Activated T-helper 2 cell treated with anti-CD3 and anti-CD28 coated beads, Interferon-gamma antibody, Interleukin-2, Interleukin-4, amounts not matched to agents 10 μg/mL and 5 μg/mL and 100 μg/mL, durations not matched to agents 14 hours and 24 hours and 36 hours (primary cell): ENCODE data around the gene SKIC3. TPM values are rescaled to one million over a fixed set of nuclear protein-coding genes. Genes with fewer than 3 reads are reported as not detected.
A peak's percentile ranks its signal among the peaks of the same experiment; 100 is the strongest.

ENCODE experiments used
- DNase-seq: peaks from one replicate; pipeline ENCODE4 v3.0.0; 2021; ENCODE audit warnings: low spot score
- H3K27ac Mint-ChIP-seq: one replicate; pipeline ENCODE4 v1.8.0; 2021; ENCODE audit warnings: mixed read lengths
- H3K27me3 Mint-ChIP-seq: one replicate; pipeline ENCODE4 v1.8.0; 2021; ENCODE audit warnings: low read depth, mixed read lengths
- H3K36me3 Mint-ChIP-seq: one replicate; pipeline ENCODE4 v1.8.0; 2021; ENCODE audit warnings: low read depth, mixed read lengths
- H3K4me1 Mint-ChIP-seq: one replicate; pipeline ENCODE4 v1.8.0; 2021; ENCODE audit warnings: low read depth, mixed read lengths
- H3K4me3 Mint-ChIP-seq: one replicate; pipeline ENCODE4 v1.8.0; 2021; ENCODE audit warnings: low read depth, mild to moderate bottlenecking, moderate library complexity, mixed read lengths
- H3K9me3 Mint-ChIP-seq: one replicate; pipeline ENCODE4 v1.8.0; 2021; ENCODE audit warnings: mixed read lengths
- intact Hi-C: fragments of 100-400 bp; cut with micrococcal nuclease; formaldehyde crosslinking; loops from one replicate; pipeline ENCODE4 v1.15.1; 2023
- total RNA-seq: library from RNA; stranded (reverse); gene quantifications from 2 replicates; pipeline ENCODE4 v1.2.3, GENCODE V29; 2022

SKIC3 gene
- total RNA-seq, 1 donor from 2014 or later: 60.2 TPM

DNA sequence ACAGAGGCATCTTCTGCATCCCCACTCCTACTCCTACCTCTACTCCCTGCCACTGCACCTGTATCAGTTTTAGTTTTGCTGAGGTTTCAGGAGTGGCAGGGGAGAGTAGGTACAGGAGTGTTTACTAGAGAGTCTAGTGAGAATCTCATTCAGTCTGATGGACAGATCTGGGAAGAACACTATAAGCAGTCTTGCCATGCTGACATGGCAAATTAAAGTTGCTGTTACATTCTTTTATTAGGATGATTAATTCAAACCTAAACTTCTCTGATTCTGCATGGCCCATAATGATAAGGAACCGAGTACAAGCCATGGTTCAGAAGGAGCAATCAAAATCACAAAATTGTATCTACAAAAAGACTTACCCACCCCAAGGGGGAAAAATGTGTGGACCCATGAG is 7.5 kb upstream of the SKIC3 start:
- Mint-ChIP-seq H3K4me1 (peaks cover 7% of the 10 kb centered on the region), H3K27ac (no peak overlapping the region)
- intact Hi-C loops: no loop called here

DNA sequence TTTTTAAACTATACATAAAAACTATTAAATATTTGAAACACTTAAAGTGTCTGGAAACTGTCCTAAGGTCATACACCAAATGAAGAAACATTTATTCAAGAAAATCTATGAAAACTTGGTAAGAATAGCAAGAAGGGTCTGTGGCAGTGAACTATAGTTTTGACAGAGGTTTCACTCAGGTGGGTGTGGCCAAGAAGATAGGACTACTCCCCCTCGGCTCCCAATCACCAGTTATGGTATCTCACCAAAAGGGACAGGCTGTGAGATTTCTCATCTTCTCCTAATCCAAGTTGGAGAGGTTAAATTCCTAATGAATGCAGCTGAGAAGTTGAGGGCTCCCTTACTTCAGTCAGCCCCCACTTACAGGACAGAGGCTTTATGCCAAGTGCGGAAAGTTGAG is 3.1 kb upstream of the SKIC3 start:
- no peaks in the 10 kb centered on the region for H3K9me3 Mint-ChIP-seq
- no peak overlapping the region for H3K27ac Mint-ChIP-seq
- H3K4me3 Mint-ChIP-seq: no peak overlapping the region
- peaks cover 2% of the 10 kb centered on the region for H3K36me3 Mint-ChIP-seq
- intact Hi-C loops: loop anchor here (10.0 kb wide), 2 partner anchors 267 to 1627 kb away; partner anchors contain the start of genes GLRX and RIOK2
- H3K4me1 Mint-ChIP-seq: peaks cover 23% of the 10 kb centered on the region
- no peak for DNase-seq
- H3K27me3 Mint-ChIP-seq: no peaks in the 10 kb centered on the region

More for the DNA sequence above, 7.5 kb upstream of the SKIC3 start:
- H3K4me3 Mint-ChIP-seq: no peak overlapping the region
- H3K9me3 Mint-ChIP-seq: no peaks in the 10 kb centered on the region
- no peak for DNase-seq
- no peaks in the 10 kb centered on the region for H3K27me3 Mint-ChIP-seq
- peaks cover 5% of the 10 kb centered on the region for H3K36me3 Mint-ChIP-seq

DNA sequence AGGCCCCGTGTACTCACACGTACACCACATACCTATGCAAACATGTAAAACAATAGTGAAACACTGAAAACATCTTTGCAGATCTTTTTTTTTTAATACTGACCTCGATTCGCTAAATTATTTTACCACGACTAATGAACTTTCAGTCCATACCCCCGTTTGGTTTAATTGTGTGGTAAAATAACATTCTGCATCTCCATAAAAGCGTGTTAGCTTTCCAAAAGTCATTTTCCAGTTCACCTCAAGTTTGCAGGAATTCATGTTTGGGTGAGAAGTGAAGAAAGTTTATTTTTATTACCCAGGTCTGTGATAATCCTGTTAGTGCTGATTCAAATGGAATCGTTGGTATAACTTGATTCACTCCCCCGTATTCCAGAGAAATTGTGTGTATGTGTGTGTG is 776 bp upstream of the SKIC3 start:
- H3K27ac Mint-ChIP-seq: peak overlapping the region; percentile 81
- DNase-seq: no peak
- intact Hi-C loops: loop anchor here (1.0 to 10.0 kb wide), 4 partner anchors 65 to 1629 kb away; partner anchors contain the start of genes GLRX, GPR150, RFESD and RIOK2
- no peaks in the 10 kb centered on the region for H3K9me3 Mint-ChIP-seq
- peak overlapping the region; percentile 93 for H3K4me3 Mint-ChIP-seq
- H3K36me3 Mint-ChIP-seq: peaks cover 18% of the 10 kb centered on the region
- peaks cover 38% of the 10 kb centered on the region for H3K4me1 Mint-ChIP-seq
- H3K27me3 Mint-ChIP-seq: no peaks in the 10 kb centered on the region

DNA sequence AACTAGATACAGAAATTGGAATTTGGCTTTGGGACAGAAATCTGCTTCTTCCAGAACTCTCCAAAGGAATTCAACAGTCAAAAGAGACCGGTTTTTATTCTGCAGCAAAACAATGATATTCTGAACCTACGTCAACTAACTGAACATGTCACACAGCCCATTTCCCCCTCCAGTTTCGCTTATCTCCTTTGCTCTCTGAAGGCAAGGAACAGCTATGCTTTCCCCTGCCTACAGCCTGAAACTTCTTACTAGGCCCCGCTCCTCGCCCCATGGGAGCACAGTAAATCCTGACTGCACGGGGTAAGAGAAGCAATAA is 488 bp downstream of the SKIC3 start:
- H3K27ac Mint-ChIP-seq: peak overlapping the region; percentile 81
- peaks cover 26% of the 10 kb centered on the region for H3K36me3 Mint-ChIP-seq
- DNase-seq: no peak
- intact Hi-C loops: loop anchor here (1.0 to 10.0 kb wide), 3 partner anchors 37 to 1631 kb away; partner anchors contain the start of genes GLRX and RIOK2
- no peaks in the 10 kb centered on the region for H3K27me3 Mint-ChIP-seq
- H3K4me1 Mint-ChIP-seq: peaks cover 41% of the 10 kb centered on the region
- no peaks in the 10 kb centered on the region for H3K9me3 Mint-ChIP-seq
- H3K4me3 Mint-ChIP-seq: peak overlapping the region; percentile 93

DNA sequence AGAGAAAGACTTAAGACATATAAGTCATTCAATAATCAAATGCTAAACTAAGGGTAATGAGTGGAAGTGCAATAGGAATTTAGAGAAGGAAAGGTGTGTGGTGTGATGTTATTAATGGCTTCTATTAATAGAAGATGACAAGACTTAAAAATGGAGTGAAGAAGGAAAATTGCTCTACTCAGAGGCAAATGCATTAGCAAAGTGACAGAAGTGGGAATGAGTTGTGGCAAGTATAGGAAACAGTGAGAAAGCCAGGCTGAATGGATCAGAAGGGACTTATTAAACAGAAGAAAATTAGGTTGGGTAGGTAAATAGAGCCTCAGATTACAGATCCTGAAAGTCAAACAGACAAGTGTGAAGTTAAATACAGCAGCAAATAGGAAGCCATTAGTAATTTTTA is 5.7 kb downstream of the SKIC3 start:
- no peak for DNase-seq
- Mint-ChIP-seq H3K4me3 (no peak overlapping the region), H3K4me1 (peaks cover 28% of the 10 kb centered on the region), H3K36me3 (peaks cover 48% of the 10 kb centered on the region), H3K27ac (no peak overlapping the region), H3K9me3 (no peaks in the 10 kb centered on the region), H3K27me3 (no peaks in the 10 kb centered on the region)
- intact Hi-C loops: no loop called here

DNA sequence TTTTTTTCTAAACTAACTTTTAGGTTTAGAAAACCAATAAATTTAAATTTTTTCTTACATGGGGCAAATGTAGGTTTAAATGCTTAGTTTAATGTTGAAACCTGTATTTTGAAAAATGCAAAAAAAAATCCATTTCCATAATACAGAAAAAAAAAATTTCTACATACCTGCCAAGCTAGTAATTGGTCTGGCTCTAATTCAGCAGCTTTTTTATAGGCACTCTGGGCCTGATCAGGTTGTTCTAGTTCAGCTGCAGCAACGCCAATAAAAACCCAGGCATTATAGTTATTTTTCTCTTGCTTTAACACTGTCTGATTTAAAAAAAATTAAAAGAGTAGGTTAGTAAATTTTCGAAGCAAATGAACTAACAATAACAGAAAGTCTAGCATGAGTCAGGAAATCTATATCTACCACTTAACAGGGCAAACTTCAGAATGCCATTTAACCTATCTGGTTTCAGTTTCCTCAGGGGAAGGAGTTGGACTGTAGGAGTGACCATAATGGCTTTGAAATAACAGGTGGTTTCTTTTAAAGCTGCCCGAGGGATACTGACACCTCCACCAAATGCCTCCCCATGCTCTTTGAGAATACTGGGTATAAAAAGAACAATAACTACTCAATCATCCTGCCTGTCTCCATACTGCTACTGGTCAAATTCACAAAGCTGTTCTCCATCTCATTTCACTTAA is 11.6 kb downstream of the SKIC3 start:
- H3K4me3 Mint-ChIP-seq: no peak overlapping the region
- DNase-seq: no peak
- H3K27ac Mint-ChIP-seq: no peak overlapping the region
- no peaks in the 10 kb centered on the region for H3K9me3 Mint-ChIP-seq
- H3K27me3 Mint-ChIP-seq: no peaks in the 10 kb centered on the region
- peaks cover 7% of the 10 kb centered on the region for H3K4me1 Mint-ChIP-seq
- H3K36me3 Mint-ChIP-seq: peaks cover 50% of the 10 kb centered on the region
- intact Hi-C loops: no loop called here

DNA sequence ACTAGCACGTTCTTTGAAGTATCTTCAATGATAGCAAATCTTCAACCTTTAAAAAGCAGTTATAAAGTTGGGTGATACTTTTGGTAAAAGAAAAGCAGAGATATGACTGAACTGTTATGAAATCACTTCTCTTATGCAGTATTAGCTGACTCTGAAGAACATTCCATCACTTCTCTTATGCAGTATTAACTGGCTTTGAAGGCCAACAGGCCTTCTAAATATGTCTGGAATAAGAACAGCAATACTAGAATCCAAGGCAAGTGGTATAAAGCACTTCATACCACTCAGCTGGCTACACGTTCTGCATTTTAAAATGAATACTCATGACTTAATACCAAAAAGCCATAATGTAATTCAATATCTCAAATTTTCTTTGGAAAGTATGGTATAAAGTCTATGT is 17.3 kb downstream of the SKIC3 start:
- DNase-seq: no peak
- peaks cover 7% of the 10 kb centered on the region for H3K4me1 Mint-ChIP-seq
- H3K9me3 Mint-ChIP-seq: no peaks in the 10 kb centered on the region
- no peak overlapping the region for H3K4me3 Mint-ChIP-seq
- peaks cover 64% of the 10 kb centered on the region for H3K36me3 Mint-ChIP-seq
- intact Hi-C loops: no loop called here
- H3K27ac Mint-ChIP-seq: no peak overlapping the region
- no peaks in the 10 kb centered on the region for H3K27me3 Mint-ChIP-seq

DNA sequence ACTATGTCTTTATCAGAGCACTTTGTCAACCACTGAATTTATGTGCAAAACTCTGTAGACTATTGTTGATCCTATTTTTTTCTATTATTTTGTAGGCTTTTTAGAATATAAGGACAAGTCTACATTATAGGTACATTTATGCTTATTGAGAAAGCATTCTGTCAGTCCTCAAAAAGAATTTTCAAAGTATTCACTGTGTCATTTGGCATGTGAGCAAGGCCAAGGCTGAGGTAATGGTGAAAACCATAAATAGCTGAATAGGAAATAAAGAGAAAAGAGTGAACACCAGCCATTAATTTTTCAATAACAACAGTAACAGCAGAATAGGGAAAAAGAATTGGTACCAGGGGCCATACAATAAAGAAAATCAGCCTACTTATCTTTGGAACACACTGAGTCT is 21.0 kb downstream of the SKIC3 start:
- Mint-ChIP-seq H3K4me3 (no peak overlapping the region), H3K27me3 (no peaks in the 10 kb centered on the region), H3K4me1 (peaks cover 12% of the 10 kb centered on the region), H3K27ac (no peak overlapping the region), H3K9me3 (no peaks in the 10 kb centered on the region), H3K36me3 (peaks cover 62% of the 10 kb centered on the region)
- DNase-seq: no peak
- intact Hi-C loops: no loop called here

DNA sequence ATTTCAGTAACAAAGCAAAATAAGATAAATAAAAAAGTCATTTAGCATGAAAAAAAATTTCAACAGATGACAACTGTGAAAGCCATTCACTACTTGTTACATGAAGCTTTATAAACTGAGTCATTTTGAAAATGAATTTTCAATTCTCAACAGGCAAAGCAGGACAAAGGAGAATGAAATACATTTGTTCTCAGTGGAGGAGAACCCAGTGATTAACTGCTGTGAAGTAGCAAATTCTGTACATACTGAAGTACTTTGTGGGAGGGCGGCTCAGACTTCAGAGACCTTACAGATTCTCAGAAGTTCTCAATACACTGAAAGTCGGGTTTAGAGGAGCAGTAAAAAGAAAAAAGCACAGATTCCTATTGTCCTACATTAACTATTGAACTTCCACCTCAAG is 21.7 kb downstream of the SKIC3 start:
- DNase-seq: no peak
- Mint-ChIP-seq H3K36me3 (peaks cover 68% of the 10 kb centered on the region), H3K27me3 (no peaks in the 10 kb centered on the region), H3K4me3 (no peak overlapping the region), H3K9me3 (no peaks in the 10 kb centered on the region), H3K27ac (no peak overlapping the region), H3K4me1 (peaks cover 14% of the 10 kb centered on the region)
- intact Hi-C loops: no loop called here

DNA sequence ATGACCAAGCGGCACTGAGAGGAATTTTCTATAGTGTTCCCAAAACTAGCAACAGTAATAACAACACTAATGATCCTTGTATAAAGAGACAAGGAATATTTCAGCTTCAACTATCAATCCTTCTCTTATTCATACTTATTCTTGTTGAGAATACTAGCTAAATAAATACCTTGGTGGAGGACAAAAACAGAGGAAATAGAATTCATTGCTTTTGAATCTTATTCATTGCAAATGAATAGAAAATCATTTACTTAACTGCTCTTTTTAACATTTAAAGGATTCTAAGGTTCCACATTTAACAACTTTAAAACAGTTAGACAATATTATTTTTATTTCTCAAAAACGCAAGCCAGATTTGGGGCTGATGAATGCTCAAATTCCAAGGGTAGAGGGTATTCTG is 22.4 kb downstream of the SKIC3 start:
- Mint-ChIP-seq H3K36me3 (peaks cover 75% of the 10 kb centered on the region), H3K27ac (no peak overlapping the region), H3K4me3 (no peak overlapping the region)

DNA sequence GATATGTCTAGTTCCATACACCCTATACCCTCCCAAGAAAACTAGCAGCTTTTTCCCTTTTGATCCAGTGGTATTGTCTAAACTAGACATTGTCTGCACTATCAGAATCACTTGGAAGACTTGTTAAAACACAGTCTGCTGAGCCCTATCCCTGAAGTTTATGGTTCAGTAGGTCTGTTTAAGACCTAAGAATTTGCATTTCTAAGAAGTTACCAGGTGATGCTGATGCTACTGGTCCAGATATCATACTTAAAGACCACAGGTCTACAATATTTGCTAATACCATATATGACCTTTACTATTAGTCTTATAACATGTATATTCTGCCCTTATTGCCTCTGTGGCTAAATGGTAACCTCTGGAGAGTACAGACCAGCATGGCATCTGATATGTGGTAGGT is 23.3 kb downstream of the SKIC3 start:
- Mint-ChIP-seq H3K9me3 (no peaks in the 10 kb centered on the region), H3K36me3 (peaks cover 74% of the 10 kb centered on the region), H3K27ac (no peak overlapping the region), H3K4me3 (no peak overlapping the region), H3K4me1 (peaks cover 21% of the 10 kb centered on the region), H3K27me3 (no peaks in the 10 kb centered on the region)
- intact Hi-C loops: no loop called here
- no peak for DNase-seq

More for the DNA sequence above, 22.4 kb downstream of the SKIC3 start:
- no peak for DNase-seq
- Mint-ChIP-seq H3K9me3 (no peaks in the 10 kb centered on the region), H3K4me1 (peaks cover 21% of the 10 kb centered on the region), H3K27me3 (no peaks in the 10 kb centered on the region)
- intact Hi-C loops: no loop called here

DNA sequence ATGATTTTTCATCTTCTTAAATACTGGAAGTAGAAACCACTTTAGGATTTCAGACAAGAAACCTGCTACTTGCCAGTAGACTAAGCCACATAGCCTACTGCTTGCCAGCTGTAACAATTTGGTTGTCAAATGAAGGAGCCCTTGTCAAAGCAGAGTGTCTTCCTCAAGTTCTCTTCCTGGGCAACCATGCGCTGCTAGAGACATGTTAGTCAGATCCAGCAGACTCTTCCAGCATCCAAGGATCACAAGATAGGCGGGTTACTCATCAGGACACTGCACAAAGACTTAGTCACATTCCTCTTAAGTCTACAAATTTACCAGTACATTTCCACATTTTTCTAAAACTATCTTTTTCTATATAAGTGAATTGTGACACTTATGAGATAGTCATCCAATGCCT is 24.4 kb downstream of the SKIC3 start:
- H3K9me3 Mint-ChIP-seq: no peaks in the 10 kb centered on the region
- DNase-seq: no peak
- intact Hi-C loops: no loop called here
- no peak overlapping the region for H3K4me3 Mint-ChIP-seq
- no peak overlapping the region for H3K27ac Mint-ChIP-seq
- H3K4me1 Mint-ChIP-seq: peaks cover 21% of the 10 kb centered on the region
- H3K27me3 Mint-ChIP-seq: no peaks in the 10 kb centered on the region
- peaks cover 76% of the 10 kb centered on the region for H3K36me3 Mint-ChIP-seq

DNA sequence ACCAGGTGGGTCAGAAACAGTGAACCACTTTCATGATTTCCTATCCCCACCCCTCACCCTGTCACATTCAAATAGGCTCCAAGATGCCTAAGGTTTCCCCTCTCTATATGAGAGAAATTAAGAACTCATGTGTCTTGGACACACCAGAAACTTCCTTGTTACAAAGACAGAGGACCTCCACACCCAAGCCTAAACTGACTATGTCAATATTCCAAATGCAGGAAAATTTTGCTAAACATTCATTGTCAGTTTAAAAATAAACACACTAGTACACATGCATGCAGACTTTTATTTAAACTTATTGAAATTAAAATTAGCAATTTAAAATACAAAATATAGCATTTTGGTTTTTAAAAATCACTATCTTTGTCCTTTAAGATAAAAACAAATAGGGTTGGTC is 26.2 kb downstream of the SKIC3 start:
- no peak for DNase-seq
- H3K36me3 Mint-ChIP-seq: peaks cover 63% of the 10 kb centered on the region
- H3K4me1 Mint-ChIP-seq: peaks cover 21% of the 10 kb centered on the region
- intact Hi-C loops: no loop called here
- H3K4me3 Mint-ChIP-seq: no peak overlapping the region
- no peaks in the 10 kb centered on the region for H3K27me3 Mint-ChIP-seq
- H3K9me3 Mint-ChIP-seq: no peaks in the 10 kb centered on the region
- no peak overlapping the region for H3K27ac Mint-ChIP-seq

DNA sequence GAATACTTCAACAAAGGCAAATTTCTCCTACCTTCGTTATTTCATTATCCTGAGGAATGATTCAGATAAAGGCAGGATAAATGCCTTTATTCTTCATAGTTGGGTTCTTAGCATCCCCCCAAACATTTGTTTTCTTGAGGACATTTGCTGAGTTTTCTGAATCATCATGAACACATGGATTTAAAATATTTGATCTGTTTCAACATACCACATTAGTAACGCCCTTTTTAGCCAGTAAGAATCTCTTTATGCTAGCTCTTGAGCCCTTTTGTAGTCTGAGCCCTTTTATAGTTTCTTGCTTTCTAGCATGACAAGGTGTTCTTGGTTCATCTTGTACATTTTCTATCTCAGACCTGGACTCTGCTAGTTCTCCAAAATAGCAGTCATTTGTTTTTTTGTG is 27.9 kb downstream of the SKIC3 start:
- H3K27me3 Mint-ChIP-seq: no peaks in the 10 kb centered on the region
- H3K4me1 Mint-ChIP-seq: peaks cover 15% of the 10 kb centered on the region
- no peak overlapping the region for H3K4me3 Mint-ChIP-seq
- no peak overlapping the region for H3K27ac Mint-ChIP-seq
- no peak for DNase-seq
- intact Hi-C loops: no loop called here
- H3K36me3 Mint-ChIP-seq: peaks cover 57% of the 10 kb centered on the region
- no peaks in the 10 kb centered on the region for H3K9me3 Mint-ChIP-seq
